Measurements from ENCODE around the gene TTC23.
"Not testable (repeated sequence)": the region's sequence is repeated elsewhere in the genome, so short reads cannot be mapped to it uniquely, and the experiment has no call there.

TTC23 gene

GRCh38 chr15:99197856-99198255 lies 51.5 kb downstream of the TTC23 start:
- DNase-seq (ENCODE audit: low spot score), result no peak

- DNase-seq (ENCODE audit: low spot score), result not testable (repeated sequence)
Observed at GRCh38 chr15:99192181-99192580, 57.2 kb downstream of the TTC23 start.

GRCh38 chr15:99187936-99188335 lies 61.4 kb downstream of the TTC23 start:
- no peak for DNase-seq (ENCODE audit: low spot score)

- DNase-seq (ENCODE audit: low spot score), result no peak
Observed at GRCh38 chr15:99185414-99186130, 63.8 kb downstream of the TTC23 start.

GRCh38 chr15:99182791-99183190 lies 66.6 kb downstream of the TTC23 start:
- DNase-seq (ENCODE audit: low spot score), result no peak

GRCh38 chr15:99181545-99181971 lies 67.8 kb downstream of the TTC23 start:
- no peak for DNase-seq (ENCODE audit: low spot score)

GRCh38 chr15:99180964-99181306 lies 68.4 kb downstream of the TTC23 start:
- no peak for DNase-seq (ENCODE audit: low spot score)

GRCh38 chr15:99180086-99180963 lies 69.1 kb downstream of the TTC23 start:
- no peak for DNase-seq (ENCODE audit: low spot score)

- DNase-seq (ENCODE audit: low spot score), result no peak
Observed at GRCh38 chr15:99177679-99178078, 71.7 kb downstream of the TTC23 start.

- no peak for DNase-seq (ENCODE audit: low spot score)
Observed at GRCh38 chr15:99176757-99177156, 72.6 kb downstream of the TTC23 start.

GRCh38 chr15:99174567-99175395 lies 74.6 kb downstream of the TTC23 start:
- DNase-seq (ENCODE audit: low spot score), result no peak

GRCh38 chr15:99172989-99173388 lies 76.4 kb downstream of the TTC23 start:
- DNase-seq (ENCODE audit: low spot score), result no peak

- no peak for DNase-seq (ENCODE audit: low spot score)
Observed at GRCh38 chr15:99172171-99172570, 77.2 kb downstream of the TTC23 start.

GRCh38 chr15:99170476-99171065 lies 78.8 kb downstream of the TTC23 start:
- no peak for DNase-seq (ENCODE audit: low spot score)

- no peak for DNase-seq (ENCODE audit: low spot score)
Observed at GRCh38 chr15:99169769-99170311, 79.5 kb downstream of the TTC23 start.

- no peak for DNase-seq (ENCODE audit: low spot score)
Observed at GRCh38 chr15:99168601-99169580, 80.5 kb downstream of the TTC23 start.

GRCh38 chr15:99167640-99168039 lies 81.7 kb downstream of the TTC23 start:
- DNase-seq (ENCODE audit: low spot score), result no peak

- DNase-seq (ENCODE audit: low spot score), result no peak
Observed at GRCh38 chr15:99167201-99167600, 82.2 kb downstream of the TTC23 start.

GRCh38 chr15:99165956-99166689 lies 83.3 kb downstream of the TTC23 start:
- no peak for DNase-seq (ENCODE audit: low spot score)
